Measurements from ENCODE around the gene FKBP15. TPM values are rescaled to one million over a fixed set of nuclear protein-coding genes. Genes with fewer than 3 reads are reported as not detected.

FKBP15 gene
- total RNA-seq, 1 donor from 2014 or later, result 49.1 TPM

GRCh38 chr9:113177251-113177650, 43.8 kb downstream of the FKBP15 start:
- Mint-ChIP-seq H3K36me3 (ENCODE audit: low read depth) (peaks cover 87% of the 10 kb centered on the region), H3K9me3 (peaks cover 4% of the 10 kb centered on the region), H3K27me3 (no peaks in the 10 kb centered on the region), H3K4me3 (no peak overlapping the region), H3K27ac (no peak overlapping the region), H3K4me1 (no peaks in the 10 kb centered on the region)
- POLR2A ChIA-PET, result no interaction called here
- ATAC-seq (ENCODE audit: low read depth), result no peak
- DNase-seq, result no peak
- TF ChIP-seq CTCF (IDR thresholded peaks at IDR 0.05), result no peak
- intact Hi-C loops (cut with micrococcal nuclease), result no loop called here
- CTCF ChIA-PET, result no interaction called here

- H3K36me3 Mint-ChIP-seq (ENCODE audit: low read depth), result peaks cover 87% of the 10 kb centered on the region
- ATAC-seq (ENCODE audit: low read depth), result no peak
- intact Hi-C loops (cut with micrococcal nuclease), result no loop called here
- CTCF ChIA-PET, result no interaction called here
- TF ChIP-seq CTCF (IDR thresholded peaks at IDR 0.05), result no peak
- DNase-seq, result no peak
- no peak overlapping the region for H3K4me3 Mint-ChIP-seq
- peaks cover 4% of the 10 kb centered on the region for H3K9me3 Mint-ChIP-seq
- H3K27ac Mint-ChIP-seq, result no peak overlapping the region
- no peaks in the 10 kb centered on the region for H3K4me1 Mint-ChIP-seq
- H3K27me3 Mint-ChIP-seq, result no peaks in the 10 kb centered on the region
- POLR2A ChIA-PET, result no interaction called here
Observed at GRCh38 chr9:113176803-113177202, 44.3 kb downstream of the FKBP15 start.

GRCh38 chr9:113173341-113173740, 47.7 kb downstream of the FKBP15 start:
- Mint-ChIP-seq H3K9me3 (peaks cover 4% of the 10 kb centered on the region), H3K4me1 (no peaks in the 10 kb centered on the region), H3K4me3 (no peak overlapping the region), H3K27me3 (no peaks in the 10 kb centered on the region), H3K27ac (no peak overlapping the region), H3K36me3 (ENCODE audit: low read depth) (peaks cover 91% of the 10 kb centered on the region)
- TF ChIP-seq CTCF (IDR thresholded peaks at IDR 0.05), result no peak
- intact Hi-C loops (cut with micrococcal nuclease), result no loop called here
- DNase-seq (no peak), ATAC-seq (ENCODE audit: low read depth) (no peak)
- CTCF ChIA-PET, result no interaction called here
- POLR2A ChIA-PET, result no interaction called here

- H3K27ac Mint-ChIP-seq, result no peak overlapping the region
- H3K9me3 Mint-ChIP-seq, result peaks cover 4% of the 10 kb centered on the region
- H3K27me3 Mint-ChIP-seq, result no peaks in the 10 kb centered on the region
- TF ChIP-seq CTCF (IDR thresholded peaks at IDR 0.05), result no peak
- POLR2A ChIA-PET, result no interaction called here
- no peak for ATAC-seq (ENCODE audit: low read depth)
- intact Hi-C loops (cut with micrococcal nuclease), result no loop called here
- CTCF ChIA-PET, result no interaction called here
- H3K4me1 Mint-ChIP-seq, result no peaks in the 10 kb centered on the region
- no peak for DNase-seq
- H3K36me3 Mint-ChIP-seq (ENCODE audit: low read depth), result peaks cover 92% of the 10 kb centered on the region
- H3K4me3 Mint-ChIP-seq, result no peak overlapping the region
Observed at GRCh38 chr9:113168809-113169208, 52.3 kb downstream of the FKBP15 start.

GRCh38 chr9:113166039-113166438, 55.0 kb downstream of the FKBP15 start:
- ATAC-seq (ENCODE audit: low read depth), result no peak
- ChIA-PET CTCF (no interaction called here), POLR2A (no interaction called here)
- intact Hi-C loops (cut with micrococcal nuclease), result no loop called here
- no peak for DNase-seq
- no peak for TF ChIP-seq CTCF (IDR thresholded peaks at IDR 0.05)
- peaks cover 92% of the 10 kb centered on the region for H3K36me3 Mint-ChIP-seq (ENCODE audit: low read depth)
- no peaks in the 10 kb centered on the region for H3K4me1 Mint-ChIP-seq
- no peak overlapping the region for H3K27ac Mint-ChIP-seq
- H3K4me3 Mint-ChIP-seq, result no peak overlapping the region
- no peaks in the 10 kb centered on the region for H3K9me3 Mint-ChIP-seq
- H3K27me3 Mint-ChIP-seq, result no peaks in the 10 kb centered on the region
